Fibroblast of skin of right quadriceps (primary cell): ENCODE data around the gene PER1.

ENCODE experiments used
- DNase-seq: peaks from one replicate; pipeline ENCODE4 v3.0.0-alpha.2; 2013

PER1 gene

GRCh38 chr17:8153525-8153956 lies 1.3 kb upstream of the PER1 start:
- DNase-seq, result peak; percentile 98

GRCh38 chr17:8153031-8153451 lies 837 bp upstream of the PER1 start:
- no peak for DNase-seq

- peak; percentile 57 for DNase-seq
Observed at GRCh38 chr17:8151641-8152111, 528 bp downstream of the PER1 start.

DNA sequence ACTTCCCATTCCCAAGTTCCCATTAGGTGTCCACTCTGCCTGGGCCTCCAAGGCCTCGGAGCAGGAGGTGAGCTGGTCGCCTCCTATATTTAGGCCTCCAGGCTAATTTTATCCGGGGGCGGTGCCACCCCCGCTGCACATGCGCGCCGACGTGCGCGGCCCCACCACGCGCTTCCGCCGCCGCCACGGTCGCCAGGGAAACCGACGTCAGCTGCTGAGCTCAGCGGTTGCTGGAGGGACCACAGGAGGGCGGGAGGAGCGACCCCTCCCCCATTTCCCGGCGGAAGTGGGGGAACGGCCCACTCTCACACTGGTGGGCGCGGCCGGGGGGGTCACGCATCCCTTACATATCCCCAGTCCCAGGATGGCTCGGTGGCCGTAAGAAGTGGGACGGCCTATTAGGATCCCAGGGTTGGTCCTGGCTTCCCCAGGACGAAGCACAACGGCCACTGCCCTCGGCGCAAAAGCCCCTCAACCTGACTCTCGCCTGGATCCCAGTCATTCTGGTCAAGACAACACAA lies 1.0 kb downstream of the PER1 start:
- DNase-seq, result peak; percentile 90

DNA sequence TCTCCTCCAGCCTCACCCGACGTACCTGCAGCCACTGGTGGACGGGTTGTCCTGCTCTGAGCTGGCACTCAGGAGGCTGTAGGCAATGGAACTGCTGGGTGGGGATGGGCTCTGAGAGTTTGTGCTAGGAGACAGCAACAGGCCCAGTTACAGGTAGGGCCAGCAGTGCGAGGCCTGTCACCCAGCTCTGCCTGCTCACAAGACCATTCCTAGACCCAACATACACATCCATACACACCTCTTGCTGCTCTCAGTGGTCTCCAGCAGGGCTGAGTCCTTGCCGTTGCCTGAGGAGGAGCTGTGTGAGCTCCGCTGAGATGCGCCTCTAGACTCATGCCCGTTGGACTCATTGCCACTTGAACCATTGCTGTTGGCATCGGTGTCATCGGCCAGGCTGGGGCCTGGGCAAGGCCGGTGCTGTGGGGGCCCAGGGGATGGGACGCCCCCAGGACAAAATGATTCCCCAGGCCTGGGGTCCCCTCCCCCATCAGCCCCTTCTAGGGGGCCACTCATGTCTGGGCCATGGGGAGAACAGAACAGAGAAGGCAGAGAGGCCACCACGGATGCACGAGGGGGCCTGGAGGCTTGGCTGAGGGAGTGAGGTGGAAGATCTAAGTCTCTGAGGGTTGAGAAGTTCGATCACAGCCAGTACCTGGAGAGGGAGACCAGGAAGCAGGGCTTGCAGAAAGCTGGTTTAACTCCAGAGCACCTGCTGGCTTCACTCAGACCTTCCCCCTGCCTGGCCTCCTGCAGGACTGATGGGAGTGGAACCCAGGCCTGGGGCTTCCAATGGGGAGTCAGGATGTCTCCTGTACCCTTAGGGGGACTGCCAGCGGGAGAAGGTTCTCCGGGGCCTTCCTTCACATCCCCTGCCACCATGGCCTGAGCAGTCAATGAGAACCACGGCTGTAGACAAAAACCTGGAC lies 1.7 kb downstream of the PER1 start:
- DNase-seq, result no peak

- no peak for DNase-seq
Observed at GRCh38 chr17:8149419-8150193, 2.6 kb downstream of the PER1 start.

DNA sequence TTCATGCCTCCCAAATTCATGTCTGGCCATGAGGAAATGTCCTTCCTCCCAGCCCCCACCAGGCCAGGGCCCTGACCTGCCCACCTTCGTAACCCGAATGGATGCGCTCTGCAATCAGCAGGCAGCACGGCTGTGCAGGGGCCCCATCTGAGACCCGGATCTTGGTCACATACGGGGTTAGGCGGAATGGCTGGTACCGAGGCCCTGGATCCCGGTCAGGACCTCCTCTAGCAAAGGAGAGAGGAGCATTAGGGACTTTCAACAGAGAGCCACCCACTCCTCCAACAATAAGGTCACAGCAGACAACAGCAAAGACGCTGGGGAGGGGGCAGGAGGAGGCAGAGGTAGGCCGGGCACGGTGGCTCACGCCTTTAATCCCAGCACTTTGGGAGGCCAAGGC lies 3.6 kb downstream of the PER1 start:
- no peak for DNase-seq

GRCh38 chr17:8147805-8148404 lies 4.3 kb downstream of the PER1 start:
- no peak for DNase-seq

GRCh38 chr17:8147141-8147804 lies 4.9 kb downstream of the PER1 start:
- DNase-seq, result no peak

- no peak for DNase-seq
Observed at GRCh38 chr17:8146381-8147140, 5.6 kb downstream of the PER1 start.

GRCh38 chr17:8145811-8146210 lies 6.4 kb downstream of the PER1 start:
- DNase-seq, result no peak

GRCh38 chr17:8144401-8145231 lies 7.6 kb downstream of the PER1 start:
- DNase-seq, result no peak

- DNase-seq, result no peak
Observed at GRCh38 chr17:8143581-8144400, 8.4 kb downstream of the PER1 start.

GRCh38 chr17:8142887-8143580 lies 9.2 kb downstream of the PER1 start:
- no peak for DNase-seq

DNA sequence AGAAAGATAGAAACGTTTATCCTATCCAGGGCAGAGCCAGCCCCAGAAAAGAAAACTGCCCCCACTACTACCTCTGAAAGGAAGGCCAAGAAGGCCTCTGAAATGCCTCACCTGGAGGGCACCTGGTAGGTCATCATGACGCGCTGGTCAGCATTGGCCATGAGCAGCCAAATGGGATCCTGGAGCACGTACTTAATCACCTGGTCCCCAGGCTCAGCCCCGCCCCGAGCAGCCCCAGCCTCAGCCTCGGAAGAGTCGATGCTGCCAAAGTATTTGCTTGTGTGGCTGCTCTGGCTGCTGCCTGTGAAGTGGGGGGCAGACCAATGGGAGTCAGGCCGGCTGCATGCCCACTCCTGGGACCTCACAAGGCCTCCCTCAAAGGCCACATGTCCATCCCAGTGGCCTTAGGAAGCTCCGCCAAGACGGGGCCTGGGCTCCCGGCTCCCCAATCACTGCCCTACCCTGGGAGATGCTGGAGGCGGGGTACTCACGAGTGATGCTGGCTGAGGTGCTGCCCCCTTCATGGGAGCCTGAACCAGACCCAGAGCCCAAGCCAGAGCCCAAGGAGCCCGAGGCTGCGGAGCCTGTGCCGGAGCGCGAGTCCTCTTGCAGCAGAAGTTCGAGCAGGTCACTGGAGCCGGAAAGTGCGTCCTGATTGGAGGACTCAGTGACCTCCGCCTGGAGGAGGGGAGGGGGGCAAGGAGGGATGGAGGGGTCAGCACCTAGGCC lies 9.9 kb downstream of the PER1 start:
- no peak for DNase-seq

GRCh38 chr17:8141741-8142140 lies 10.5 kb downstream of the PER1 start:
- DNase-seq, result no peak

DNA sequence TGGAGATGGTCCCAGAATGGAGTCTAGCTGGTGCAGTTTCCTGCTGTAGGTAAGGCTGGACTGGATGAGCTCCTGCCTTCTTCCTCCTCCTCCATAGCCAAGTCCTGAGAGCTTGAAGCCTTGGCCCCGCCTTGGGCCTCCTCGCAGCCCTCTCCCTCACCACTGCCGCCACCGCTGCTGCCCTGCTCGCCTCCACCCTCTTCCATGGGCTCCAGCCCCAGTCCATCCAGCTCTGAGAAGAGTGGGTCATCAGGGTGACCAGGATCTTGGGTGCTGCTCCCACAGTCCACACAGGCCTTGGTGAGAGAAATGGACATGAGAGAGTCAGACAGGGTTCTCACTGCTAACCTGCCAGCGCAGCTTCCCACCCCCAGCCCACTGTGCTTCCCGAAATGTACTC lies 11.2 kb downstream of the PER1 start:
- DNase-seq, result no peak
